H9 (cell line): ENCODE data around the gene UPK3A. TPM values are rescaled to one million over a fixed set of nuclear protein-coding genes. Genes with fewer than 3 reads are reported as not detected.

Experiments used
- DNase-seq: peaks from one replicate; pipeline ENCODE4 v3.0.0-alpha.2; 2017
- H2AFZ ChIP-seq: one replicate; pipeline ENCODE4 v1.6.1; 2013; ENCODE audit warnings: mild to moderate bottlenecking, low read length, control low read depth, moderate library complexity
- H2AK5ac ChIP-seq: 2 replicates; pipeline ENCODE4 v1.6.1; 2013; ENCODE audit warnings: low read length, control low read depth, mixed read lengths; ENCODE audit not compliant: insufficient read length
- H2BK120ac ChIP-seq: one replicate; pipeline ENCODE4 v1.6.1; 2013; ENCODE audit warnings: low read depth, mild to moderate bottlenecking, low read length, control low read depth, inconsistent platforms; ENCODE audit not compliant: poor library complexity, severe bottlenecking
- H2BK12ac ChIP-seq: 2 replicates; pipeline ENCODE4 v1.6.1; 2013; ENCODE audit warnings: low read length, control low read depth, mixed read lengths, low read depth; ENCODE audit not compliant: insufficient read length
- H2BK15ac ChIP-seq: 2 replicates; pipeline ENCODE4 v1.6.1; 2013; ENCODE audit warnings: low read depth, low read length, control low read depth
- H2BK20ac ChIP-seq: one replicate; pipeline ENCODE4 v1.6.1; 2013; ENCODE audit warnings: low read depth, mild to moderate bottlenecking, low read length, control low read depth, inconsistent platforms; ENCODE audit not compliant: poor library complexity, severe bottlenecking
- H2BK5ac ChIP-seq: 2 replicates; pipeline ENCODE4 v1.6.1; 2013; ENCODE audit warnings: low read length, control low read depth, mixed read lengths; ENCODE audit not compliant: insufficient read length
- H3K14ac ChIP-seq: 2 replicates; pipeline ENCODE4 v1.6.1; 2013; ENCODE audit warnings: low read length, control low read depth; ENCODE audit not compliant: insufficient read depth
- H3K18ac ChIP-seq: 2 replicates; pipeline ENCODE4 v1.6.1; 2013; ENCODE audit warnings: low read depth, mild to moderate bottlenecking, mixed read lengths, low read length, control low read depth; ENCODE audit not compliant: insufficient read length
- H3K23ac ChIP-seq: 2 replicates; pipeline ENCODE4 v1.6.1; 2013; ENCODE audit warnings: low read length, control low read depth, mixed read lengths, low read depth; ENCODE audit not compliant: insufficient read length
- H3K23me2 ChIP-seq: 2 replicates; pipeline ENCODE4 v1.6.1; 2013; ENCODE audit warnings: low read depth, mild to moderate bottlenecking, mixed read lengths, low read length, control low read depth; ENCODE audit not compliant: insufficient read length, poor library complexity, severe bottlenecking
- H3K27ac ChIP-seq: 2 replicates; pipeline ENCODE4 v1.5.1; 2013; ENCODE audit warnings: low read length, control low read depth, mixed read lengths, low read depth; ENCODE audit not compliant: insufficient read length
- H3K27me3 ChIP-seq: 2 replicates; pipeline ENCODE4 v1.6.1; 2013; ENCODE audit warnings: low read length, control low read depth, inconsistent platforms; ENCODE audit not compliant: insufficient read depth
- H3K4ac ChIP-seq: 2 replicates; pipeline ENCODE4 v1.6.1; 2013; ENCODE audit warnings: low read depth, mild to moderate bottlenecking, control low read depth, inconsistent platforms, low read length, moderate library complexity
- H3K4me1 ChIP-seq: 2 replicates; pipeline ENCODE4 v1.6.1; 2013; ENCODE audit warnings: low read length, control low read depth, inconsistent platforms; ENCODE audit not compliant: insufficient read depth
- H3K4me2 ChIP-seq: 2 replicates; pipeline ENCODE4 v1.6.1; 2013; ENCODE audit warnings: low read length, control low read depth, mixed read lengths; ENCODE audit not compliant: insufficient read length, insufficient read depth
- H3K56ac ChIP-seq: 2 replicates; pipeline ENCODE4 v1.6.1; 2013; ENCODE audit warnings: low read depth, mild to moderate bottlenecking, mixed read lengths, low read length, control low read depth; ENCODE audit not compliant: insufficient read length
- H3K79me1 ChIP-seq: 2 replicates; pipeline ENCODE4 v1.6.1; 2013; ENCODE audit warnings: low read depth, mild to moderate bottlenecking, moderate library complexity, low read length, control low read depth, inconsistent platforms; ENCODE audit not compliant: insufficient read depth, poor library complexity, severe bottlenecking
- H3K79me2 ChIP-seq: 2 replicates; pipeline ENCODE4 v1.6.1; 2013; ENCODE audit warnings: low read length, control low read depth, inconsistent platforms; ENCODE audit not compliant: insufficient read depth
- H3K9ac ChIP-seq: 2 replicates; pipeline ENCODE4 v1.6.1; 2013; ENCODE audit warnings: low read length, control low read depth, mixed read lengths; ENCODE audit not compliant: insufficient read length; ENCODE audit errors: extremely low read depth
- H3K9me3 ChIP-seq: one replicate; pipeline ENCODE4 v1.6.1; 2013; ENCODE audit warnings: low read depth, low read length, inconsistent platforms; ENCODE audit not compliant: control insufficient read depth
- H3T11ph ChIP-seq: one replicate; pipeline ENCODE4 v1.6.1; 2013; ENCODE audit warnings: mild to moderate bottlenecking, low read length, control low read depth, inconsistent platforms
- H4K20me1 ChIP-seq: one replicate; pipeline ENCODE4 v1.6.1; 2013; ENCODE audit not compliant: control insufficient read depth, insufficient read length, insufficient read depth
- H4K5ac ChIP-seq: 2 replicates; pipeline ENCODE4 v1.6.1; 2013; ENCODE audit warnings: low read depth, mild to moderate bottlenecking, mixed read lengths, low read length, control low read depth; ENCODE audit not compliant: insufficient read length
- H4K8ac ChIP-seq: replicated peaks from 2 replicates; pipeline ENCODE4 v1.6.1; 2013; ENCODE audit warnings: low read length, control low read depth, mixed read lengths, low read depth; ENCODE audit not compliant: insufficient read length
- H4K91ac ChIP-seq: 2 replicates; pipeline ENCODE4 v1.6.1; 2013; ENCODE audit warnings: low read depth, mild to moderate bottlenecking, moderate library complexity, mixed read lengths, low read length, control low read depth; ENCODE audit not compliant: insufficient read length
- H3K27ac Mint-ChIP-seq, 3 experiments: 2 replicates in 2 of 3; 3 replicates in 1 of 3; pipeline ENCODE4 v1.8.0; 2020 to 2021; ENCODE audit warnings: mixed read lengths in 3 of 3, mild to moderate bottlenecking in 1 of 3, moderate library complexity in 1 of 3
- H3K27me3 Mint-ChIP-seq: 2 replicates; pipeline ENCODE4 v1.8.0; 2021; ENCODE audit warnings: low read depth, mild to moderate bottlenecking, moderate library complexity, mixed read lengths
- H3K36me3 Mint-ChIP-seq, 3 experiments: 2 replicates in 2 of 3; 3 replicates in 1 of 3; pipeline ENCODE4 v1.8.0; 2020 to 2021; ENCODE audit warnings: low read depth in 3 of 3, mixed read lengths in 3 of 3; ENCODE audit not compliant: insufficient read depth in 1 of 3
- H3K4me1 Mint-ChIP-seq, 2 experiments: 2 replicates each; pipeline ENCODE4 v1.8.0; 2020; ENCODE audit warnings: mixed read lengths in 2 of 2
- H3K4me3 Mint-ChIP-seq, 2 experiments: 2 replicates in 1 of 2; 3 replicates in 1 of 2; pipeline ENCODE4 v1.8.0; 2020 to 2021; ENCODE audit warnings: mild to moderate bottlenecking in 2 of 2, mixed read lengths in 2 of 2, moderate library complexity in 1 of 2
- H3K9me3 Mint-ChIP-seq, 2 experiments: 2 replicates in 1 of 2; 3 replicates in 1 of 2; pipeline ENCODE4 v1.8.0; 2020; ENCODE audit warnings: mild to moderate bottlenecking in 2 of 2, mixed read lengths in 2 of 2, moderate library complexity in 1 of 2
- WGBS: extraction: QIAGEN DNeasy Blood & Tissue Kit; methylation state at CpG from one replicate; pipeline ENCODE4 v1.1.7; 2013; ENCODE audit warnings: missing lambda C conversion rate, low lambda C conversion rate, mixed read lengths; ENCODE audit not compliant: insufficient read length; ENCODE audit errors: extremely low coverage; 5-methylcytosine and 5-hydroxymethylcytosine counted together
- total RNA-seq: library from RNA; stranded (reverse); gene quantifications from 2 replicates; pipeline ENCODE4 v1.2.1, GENCODE V29; 2021
- TF ChIP-seq, protein P1 (sequence below): fragments of 200-600 bp; sonication (generic); conservative IDR thresholded peaks from 3 replicates; pipeline ENCODE4 v1.8.0; 2021; ENCODE audit warnings: antibody characterized with exemption, mild to moderate bottlenecking

The UPK3A gene
- total RNA-seq, 1 experiment from 2014 or later = not detected

DNA sequence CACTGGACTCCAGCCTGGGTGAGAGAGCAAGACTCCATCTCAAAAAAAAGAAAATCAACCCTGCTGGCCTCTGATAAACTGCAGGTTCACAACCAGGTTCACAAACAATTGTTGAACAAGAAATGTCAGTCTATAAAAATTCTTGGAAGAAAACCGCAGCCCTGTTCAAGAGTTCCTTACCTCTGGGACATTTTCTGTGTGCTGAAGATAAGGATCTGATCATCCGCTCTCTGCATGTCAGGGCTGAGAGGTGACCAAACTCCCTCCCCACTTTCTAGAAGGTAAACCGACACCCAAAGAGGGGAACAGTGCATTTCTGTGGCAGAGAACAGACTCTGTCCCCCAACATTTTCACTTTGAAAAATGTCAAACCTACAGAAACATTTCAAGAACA lies 4.2 kb upstream of the UPK3A start:
- H3K4ac ChIP-seq = no peak overlapping the region
- no peak overlapping the region for H3K56ac ChIP-seq
- no peak overlapping the region for H2BK20ac ChIP-seq
- H3K4me1 ChIP-seq = no peaks in the 10 kb centered on the region
- no peak overlapping the region for H4K5ac ChIP-seq
- H3K27me3 ChIP-seq = peaks cover 5% of the 10 kb centered on the region; the same call in 1 of the 2 replicates
- no peak overlapping the region for H3K27ac Mint-ChIP-seq
- H3K79me2 ChIP-seq = no peaks in the 10 kb centered on the region
- DNase-seq = no peak
- no peaks in the 10 kb centered on the region for H3K79me1 ChIP-seq
- no peak overlapping the region for H3K23ac ChIP-seq
- no peaks in the 10 kb centered on the region; a peak in 1 of 7 replicates for H3K36me3 Mint-ChIP-seq
- H2BK15ac ChIP-seq = no peak overlapping the region
- H3K4me1 Mint-ChIP-seq = peaks cover 6% of the 10 kb centered on the region in 2 experiments
- no peak overlapping the region for H3K9ac ChIP-seq
- H4K20me1 ChIP-seq = no peaks in the 10 kb centered on the region
- no peaks in the 10 kb centered on the region for H3K9me3 Mint-ChIP-seq
- no CpG with 5 or more reads among the region's 3 CpGs for WGBS
- no peak overlapping the region for H2BK120ac ChIP-seq
- no peaks in the 10 kb centered on the region for H3K9me3 ChIP-seq
- no peak overlapping the region for H4K8ac ChIP-seq
- no peak overlapping the region for H2AFZ ChIP-seq
- no peak overlapping the region for H3K4me3 Mint-ChIP-seq
- no peak overlapping the region for H2BK12ac ChIP-seq
- no peak overlapping the region for H3K14ac ChIP-seq
- peaks cover 57% of the 10 kb centered on the region for H3K27me3 Mint-ChIP-seq
- no peak overlapping the region for H2BK5ac ChIP-seq
- H3K4me2 ChIP-seq = no peak overlapping the region
- H4K91ac ChIP-seq = no peak overlapping the region
- H3K27ac ChIP-seq = no peak overlapping the region
- H3K18ac ChIP-seq = no peak overlapping the region
- H3T11ph ChIP-seq = no peak overlapping the region
- TF ChIP-seq, protein P1, sequence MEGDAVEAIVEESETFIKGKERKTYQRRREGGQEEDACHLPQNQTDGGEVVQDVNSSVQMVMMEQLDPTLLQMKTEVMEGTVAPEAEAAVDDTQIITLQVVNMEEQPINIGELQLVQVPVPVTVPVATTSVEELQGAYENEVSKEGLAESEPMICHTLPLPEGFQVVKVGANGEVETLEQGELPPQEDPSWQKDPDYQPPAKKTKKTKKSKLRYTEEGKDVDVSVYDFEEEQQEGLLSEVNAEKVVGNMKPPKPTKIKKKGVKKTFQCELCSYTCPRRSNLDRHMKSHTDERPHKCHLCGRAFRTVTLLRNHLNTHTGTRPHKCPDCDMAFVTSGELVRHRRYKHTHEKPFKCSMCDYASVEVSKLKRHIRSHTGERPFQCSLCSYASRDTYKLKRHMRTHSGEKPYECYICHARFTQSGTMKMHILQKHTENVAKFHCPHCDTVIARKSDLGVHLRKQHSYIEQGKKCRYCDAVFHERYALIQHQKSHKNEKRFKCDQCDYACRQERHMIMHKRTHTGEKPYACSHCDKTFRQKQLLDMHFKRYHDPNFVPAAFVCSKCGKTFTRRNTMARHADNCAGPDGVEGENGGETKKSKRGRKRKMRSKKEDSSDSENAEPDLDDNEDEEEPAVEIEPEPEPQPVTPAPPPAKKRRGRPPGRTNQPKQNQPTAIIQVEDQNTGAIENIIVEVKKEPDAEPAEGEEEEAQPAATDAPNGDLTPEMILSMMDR = no peak
- H2AK5ac ChIP-seq = no peak overlapping the region
- H3K23me2 ChIP-seq = peaks cover 9% of the 10 kb centered on the region
